KMS-11 (cell line): Measurements from ENCODE around the gene TBC1D14.

Experiments
- H2AFZ ChIP-seq: fragments of 200-600 bp; sonication (generic); 2 replicates; pipeline ENCODE4 v1.6.1; 2016; ENCODE audit warnings: antibody characterized with exemption, mixed run types, low read depth
- H3K27ac ChIP-seq: fragments of 200-600 bp; sonication (generic); 2 replicates; pipeline ENCODE4 v1.6.1; 2016; ENCODE audit warnings: mild to moderate bottlenecking, mixed run types
- H3K27me3 ChIP-seq: fragments of 200-600 bp; sonication (generic); 2 replicates; pipeline ENCODE4 v1.6.1; 2017; ENCODE audit warnings: mild to moderate bottlenecking, low read depth, mixed run types, moderate library complexity; ENCODE audit not compliant: insufficient read depth
- H3K36me3 ChIP-seq: fragments of 200-600 bp; sonication (generic); 2 replicates; pipeline ENCODE4 v1.6.1; 2017; ENCODE audit warnings: mild to moderate bottlenecking, mixed run types; ENCODE audit not compliant: insufficient read depth
- H3K4me1 ChIP-seq: fragments of 200-600 bp; sonication (generic); 2 replicates; pipeline ENCODE4 v1.6.1; 2016; ENCODE audit warnings: mild to moderate bottlenecking, low read depth, mixed run types; ENCODE audit not compliant: poor library complexity, severe bottlenecking
- H3K4me2 ChIP-seq: fragments of 200-600 bp; sonication (generic); 2 replicates; pipeline ENCODE4 v1.7.0; 2016; ENCODE audit warnings: mild to moderate bottlenecking, mixed run types
- H3K4me3 ChIP-seq: fragments of 200-600 bp; sonication (generic); IDR thresholded peaks from 2 replicates; pipeline ENCODE4 v1.6.1; 2017; ENCODE audit warnings: low read depth, low read length, mixed read lengths; ENCODE audit not compliant: insufficient read depth
- H3K79me2 ChIP-seq: fragments of 200-600 bp; sonication (generic); 2 replicates; pipeline ENCODE4 v1.6.1; 2016; ENCODE audit warnings: low read depth, mixed run types; ENCODE audit not compliant: insufficient read depth
- H3K9ac ChIP-seq: fragments of 200-600 bp; sonication (generic); 2 replicates; pipeline ENCODE4 v1.6.1; 2016; ENCODE audit warnings: mild to moderate bottlenecking, mixed run types
- H4K20me1 ChIP-seq: fragments of 200-600 bp; sonication (generic); 2 replicates; pipeline ENCODE4 v1.6.1; 2016; ENCODE audit warnings: mild to moderate bottlenecking, mixed run types; ENCODE audit not compliant: insufficient read depth
- TF ChIP-seq, protein P1 (sequence below): fragments of 200-600 bp; sonication (generic); conservative IDR thresholded peaks from 2 replicates; pipeline ENCODE4 v1.6.1; 2017; ENCODE audit warnings: low read depth, mild to moderate bottlenecking, antibody characterized with exemption, low read length, moderate library complexity, mixed read lengths

The TBC1D14 gene

DNA sequence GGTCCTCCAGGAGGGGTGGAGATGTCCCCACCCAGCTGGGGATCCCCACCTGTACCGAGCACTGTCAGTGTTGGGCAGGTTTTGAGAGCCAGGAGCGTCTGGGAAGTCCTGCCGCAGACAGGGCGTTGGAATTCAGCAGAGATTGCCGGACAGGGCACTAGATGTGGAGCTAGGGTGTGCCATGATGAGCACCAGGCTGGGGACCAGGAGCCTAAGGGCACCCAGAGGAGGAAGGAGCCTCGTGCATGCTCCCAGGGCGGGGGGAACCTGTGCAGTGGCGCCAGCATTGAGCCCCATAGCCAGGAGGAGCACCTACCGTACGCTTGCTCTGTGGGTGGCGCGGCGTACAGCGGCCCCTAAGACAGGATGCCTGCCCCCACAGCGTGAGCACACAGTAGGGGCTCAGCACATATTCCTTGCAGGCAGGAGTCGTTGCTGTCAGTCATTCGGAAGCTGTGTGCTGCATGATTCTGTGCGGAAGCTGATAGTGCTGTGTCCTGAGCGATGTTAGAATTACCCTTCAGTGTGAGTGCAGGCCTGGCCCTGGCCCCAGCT lies 114.8 kb downstream of the TBC1D14 start:
- Histone ChIP-seq H3K4me1 (no peaks in the 10 kb centered on the region), H3K27ac (no peak overlapping the region), H4K20me1 (no peaks in the 10 kb centered on the region), H3K9ac (no peak overlapping the region), H2AFZ (no peak overlapping the region), H3K27me3 (no peaks in the 10 kb centered on the region), H3K4me2 (no peak overlapping the region), H3K79me2 (no peaks in the 10 kb centered on the region), H3K36me3 (no peaks in the 10 kb centered on the region), H3K4me3 (no peak overlapping the region)
- TF ChIP-seq, protein P1, sequence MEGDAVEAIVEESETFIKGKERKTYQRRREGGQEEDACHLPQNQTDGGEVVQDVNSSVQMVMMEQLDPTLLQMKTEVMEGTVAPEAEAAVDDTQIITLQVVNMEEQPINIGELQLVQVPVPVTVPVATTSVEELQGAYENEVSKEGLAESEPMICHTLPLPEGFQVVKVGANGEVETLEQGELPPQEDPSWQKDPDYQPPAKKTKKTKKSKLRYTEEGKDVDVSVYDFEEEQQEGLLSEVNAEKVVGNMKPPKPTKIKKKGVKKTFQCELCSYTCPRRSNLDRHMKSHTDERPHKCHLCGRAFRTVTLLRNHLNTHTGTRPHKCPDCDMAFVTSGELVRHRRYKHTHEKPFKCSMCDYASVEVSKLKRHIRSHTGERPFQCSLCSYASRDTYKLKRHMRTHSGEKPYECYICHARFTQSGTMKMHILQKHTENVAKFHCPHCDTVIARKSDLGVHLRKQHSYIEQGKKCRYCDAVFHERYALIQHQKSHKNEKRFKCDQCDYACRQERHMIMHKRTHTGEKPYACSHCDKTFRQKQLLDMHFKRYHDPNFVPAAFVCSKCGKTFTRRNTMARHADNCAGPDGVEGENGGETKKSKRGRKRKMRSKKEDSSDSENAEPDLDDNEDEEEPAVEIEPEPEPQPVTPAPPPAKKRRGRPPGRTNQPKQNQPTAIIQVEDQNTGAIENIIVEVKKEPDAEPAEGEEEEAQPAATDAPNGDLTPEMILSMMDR = no peak

DNA sequence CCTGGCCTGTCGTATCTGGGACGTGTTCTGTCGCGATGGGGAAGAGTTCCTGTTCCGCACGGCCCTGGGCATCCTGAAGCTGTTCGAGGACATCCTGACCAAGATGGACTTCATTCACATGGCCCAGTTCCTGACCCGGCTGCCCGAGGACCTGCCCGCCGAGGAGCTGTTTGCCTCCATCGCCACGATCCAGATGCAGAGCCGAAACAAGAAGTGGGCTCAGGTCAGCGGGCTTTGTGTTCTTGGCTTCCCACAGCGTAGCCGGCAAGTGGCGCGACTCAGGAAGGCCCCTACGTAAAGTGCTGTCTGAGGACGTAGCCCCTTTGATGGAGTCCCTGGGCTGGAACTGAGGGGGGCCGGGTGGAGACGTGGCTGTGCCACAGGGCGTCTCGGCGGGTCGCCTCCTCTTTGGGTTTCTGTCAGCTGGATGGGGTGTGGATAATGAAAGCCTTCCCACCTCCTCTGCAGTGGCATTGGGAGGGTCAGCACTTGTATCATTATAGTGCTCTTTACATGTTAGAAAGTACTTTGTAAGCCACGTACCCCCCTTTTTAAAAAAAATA lies 115.5 kb downstream of the TBC1D14 start:
- Histone ChIP-seq H3K4me3 (no peak overlapping the region), H4K20me1 (no peaks in the 10 kb centered on the region), H3K36me3 (no peaks in the 10 kb centered on the region), H3K27ac (no peak overlapping the region), H3K27me3 (no peaks in the 10 kb centered on the region), H3K4me1 (no peaks in the 10 kb centered on the region), H3K79me2 (no peaks in the 10 kb centered on the region), H3K4me2 (no peak overlapping the region), H2AFZ (no peak overlapping the region), H3K9ac (no peak overlapping the region)
- TF ChIP-seq, protein P1 = no peak

DNA sequence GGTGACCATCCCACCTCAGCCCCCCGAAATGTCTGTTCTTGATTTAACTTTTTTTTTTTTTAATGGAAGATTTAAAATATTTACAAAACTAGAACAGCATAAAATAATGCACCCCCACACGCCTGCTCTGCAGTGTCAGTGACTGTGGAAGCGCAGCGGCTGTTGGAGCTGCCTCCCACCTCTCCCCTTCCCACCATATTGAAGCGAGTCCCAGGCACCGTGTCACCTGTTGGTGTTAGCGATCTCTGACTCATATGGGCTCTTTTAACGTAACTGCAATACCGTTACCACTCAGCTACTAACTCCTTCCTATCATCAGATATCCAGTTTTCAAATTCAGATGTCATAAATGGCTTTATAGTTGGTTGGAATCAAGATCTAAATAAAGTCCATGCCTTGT lies 116.5 kb downstream of the TBC1D14 start:
- H3K27ac ChIP-seq = no peak overlapping the region
- H3K4me2 ChIP-seq = no peak overlapping the region
- no peaks in the 10 kb centered on the region for H4K20me1 ChIP-seq
- no peak overlapping the region for H3K9ac ChIP-seq
- H3K4me3 ChIP-seq = no peak overlapping the region
- H3K4me1 ChIP-seq = no peaks in the 10 kb centered on the region
- no peaks in the 10 kb centered on the region for H3K27me3 ChIP-seq
- H2AFZ ChIP-seq = no peak overlapping the region
- no peaks in the 10 kb centered on the region for H3K79me2 ChIP-seq
- no peaks in the 10 kb centered on the region for H3K36me3 ChIP-seq
- TF ChIP-seq, protein P1 = no peak

DNA sequence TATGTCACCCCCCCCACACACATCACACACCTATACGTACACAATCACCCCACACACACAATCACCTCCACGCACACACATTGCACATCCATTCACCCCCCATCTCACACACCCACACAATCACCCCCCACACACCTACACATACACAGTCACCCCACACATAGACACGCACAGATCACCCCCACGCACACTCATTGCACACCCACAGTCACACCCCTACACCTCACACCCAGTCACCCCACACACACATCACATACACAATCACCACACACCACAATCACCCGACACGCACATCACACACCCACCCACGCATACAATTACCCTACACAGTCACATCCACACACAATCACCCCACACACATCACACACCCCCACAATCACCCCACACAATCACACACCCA lies 117.7 kb downstream of the TBC1D14 start:
- H2AFZ ChIP-seq = no peak overlapping the region
- H3K9ac ChIP-seq = no peak overlapping the region
- H4K20me1 ChIP-seq = no peaks in the 10 kb centered on the region
- no peaks in the 10 kb centered on the region for H3K4me1 ChIP-seq
- no peaks in the 10 kb centered on the region for H3K27me3 ChIP-seq
- TF ChIP-seq, protein P1 = no peak
- no peak overlapping the region for H3K4me3 ChIP-seq
- no peak overlapping the region for H3K27ac ChIP-seq
- H3K79me2 ChIP-seq = no peaks in the 10 kb centered on the region
- no peaks in the 10 kb centered on the region for H3K36me3 ChIP-seq
- no peak overlapping the region for H3K4me2 ChIP-seq
